Activated CD8-positive, alpha-beta T cell treated with anti-CD3 and anti-CD28 coated beads for 36 hours (primary cell): ENCODE measurements around the gene SPSB3. TPM values are rescaled to one million over a fixed set of nuclear protein-coding genes. Genes with fewer than 3 reads are reported as not detected.

Experiments used
- ATAC-seq: fragments of 200-7000 bp; cut with Tn5 transposase; one replicate; pipeline ENCODE4 v1.10.0; 2021; ENCODE audit warnings: mild to moderate bottlenecking, moderate library complexity
- CTCF ChIA-PET: fragments of 350-600 bp; sonication (Branson Sonifier 250); formaldehyde crosslinking; loops from one replicate; lab custom pipeline; 2021; ENCODE audit warnings: antibody characterized with exemption; lab: Charles Lee
- POLR2A ChIA-PET: fragments of 350-600 bp; sonication (Branson Sonifier 250); formaldehyde crosslinking; loops from one replicate; lab custom pipeline; 2021; ENCODE audit warnings: antibody characterized with exemption; lab: Charles Lee
- DNase-seq: peaks from one replicate; pipeline ENCODE4 v3.0.0-alpha.2; 2020
- H3K27ac Mint-ChIP-seq: one replicate; pipeline ENCODE4 v1.8.0; 2021; ENCODE audit warnings: mild to moderate bottlenecking, mixed read lengths
- H3K27me3 Mint-ChIP-seq: one replicate; pipeline ENCODE4 v1.8.0; 2021; ENCODE audit warnings: mixed read lengths
- H3K36me3 Mint-ChIP-seq: one replicate; pipeline ENCODE4 v1.8.0; 2021; ENCODE audit warnings: low read depth, mixed read lengths
- H3K4me1 Mint-ChIP-seq: one replicate; pipeline ENCODE4 v1.8.0; 2021; ENCODE audit warnings: low read depth, mixed read lengths
- H3K4me3 Mint-ChIP-seq: one replicate; pipeline ENCODE4 v1.8.0; 2021; ENCODE audit warnings: mild to moderate bottlenecking, moderate library complexity, mixed read lengths
- H3K9me3 Mint-ChIP-seq: one replicate; pipeline ENCODE4 v1.8.0; 2021; ENCODE audit warnings: mixed read lengths
- intact Hi-C: fragments of 100-400 bp; cut with micrococcal nuclease; formaldehyde crosslinking; loops from one replicate; pipeline ENCODE4 v1.10.0; 2022
- total RNA-seq, 2 experiments: library from RNA; stranded (reverse); gene quantifications; one replicate each; pipeline ENCODE4 v1.2.3, GENCODE V29; 2021
- TF ChIP-seq, protein P1 (sequence below): fragments of 200-600 bp; IDR thresholded peaks from one replicate; pipeline ENCODE4 v1.8.0; 2022; ENCODE audit warnings: antibody characterized with exemption, mild to moderate bottlenecking

Gene SPSB3
- total RNA-seq, 2 experiments from 2014 or later = 14.4 to 15.2 TPM

DNA sequence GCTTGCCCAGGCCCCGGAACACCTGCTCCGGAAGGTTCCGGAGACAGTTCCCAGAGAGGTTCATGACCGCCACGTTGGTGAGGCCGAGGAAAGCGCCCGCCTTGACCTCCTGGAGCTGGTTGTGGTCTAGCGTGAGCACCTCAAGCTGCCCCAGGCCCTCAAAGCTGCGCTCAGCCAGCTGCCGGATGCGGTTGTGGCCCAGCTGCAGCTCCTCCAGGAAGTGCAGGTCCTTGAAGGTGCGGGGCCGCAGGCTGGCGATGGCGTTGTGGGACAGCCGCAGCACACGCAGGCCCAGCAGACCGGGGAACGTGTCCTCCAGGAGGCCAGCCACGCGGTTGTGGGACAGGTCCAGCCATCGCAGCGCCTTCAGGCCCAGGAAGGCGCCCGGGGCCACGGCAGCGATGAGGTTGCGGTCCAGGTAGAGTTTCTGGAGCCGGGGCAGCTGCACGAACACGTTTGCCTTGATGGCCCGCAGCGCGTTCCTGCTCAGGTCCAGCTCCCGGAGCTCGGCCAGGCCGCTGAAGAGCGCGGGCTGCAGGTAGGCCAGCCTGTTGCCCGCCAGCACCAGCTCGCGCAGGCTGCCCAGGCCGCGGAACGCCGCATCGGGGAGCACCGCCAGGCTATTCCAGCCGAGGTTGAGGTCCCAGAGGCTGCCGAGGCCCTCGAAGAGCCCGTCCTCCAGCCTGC is 9.0 kb upstream of the SPSB3 start:
- Mint-ChIP-seq H3K4me1 (no peaks in the 10 kb centered on the region), H3K36me3 (peaks cover 5% of the 10 kb centered on the region), H3K4me3 (no peak overlapping the region), H3K9me3 (no peaks in the 10 kb centered on the region), H3K27ac (no peak overlapping the region), H3K27me3 (no peaks in the 10 kb centered on the region)
- no peak for ATAC-seq
- ChIA-PET POLR2A (interaction anchor here (0.9 to 1.5 kb wide), 2 partner anchors 18 to 20 kb away, joined by 3 to 4 read pairs; no protein-coding TSS in a partner anchor), CTCF (no interaction called here)
- intact Hi-C loops = no loop called here
- TF ChIP-seq, protein P1, sequence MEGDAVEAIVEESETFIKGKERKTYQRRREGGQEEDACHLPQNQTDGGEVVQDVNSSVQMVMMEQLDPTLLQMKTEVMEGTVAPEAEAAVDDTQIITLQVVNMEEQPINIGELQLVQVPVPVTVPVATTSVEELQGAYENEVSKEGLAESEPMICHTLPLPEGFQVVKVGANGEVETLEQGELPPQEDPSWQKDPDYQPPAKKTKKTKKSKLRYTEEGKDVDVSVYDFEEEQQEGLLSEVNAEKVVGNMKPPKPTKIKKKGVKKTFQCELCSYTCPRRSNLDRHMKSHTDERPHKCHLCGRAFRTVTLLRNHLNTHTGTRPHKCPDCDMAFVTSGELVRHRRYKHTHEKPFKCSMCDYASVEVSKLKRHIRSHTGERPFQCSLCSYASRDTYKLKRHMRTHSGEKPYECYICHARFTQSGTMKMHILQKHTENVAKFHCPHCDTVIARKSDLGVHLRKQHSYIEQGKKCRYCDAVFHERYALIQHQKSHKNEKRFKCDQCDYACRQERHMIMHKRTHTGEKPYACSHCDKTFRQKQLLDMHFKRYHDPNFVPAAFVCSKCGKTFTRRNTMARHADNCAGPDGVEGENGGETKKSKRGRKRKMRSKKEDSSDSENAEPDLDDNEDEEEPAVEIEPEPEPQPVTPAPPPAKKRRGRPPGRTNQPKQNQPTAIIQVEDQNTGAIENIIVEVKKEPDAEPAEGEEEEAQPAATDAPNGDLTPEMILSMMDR = no peak
- no peak for DNase-seq

DNA sequence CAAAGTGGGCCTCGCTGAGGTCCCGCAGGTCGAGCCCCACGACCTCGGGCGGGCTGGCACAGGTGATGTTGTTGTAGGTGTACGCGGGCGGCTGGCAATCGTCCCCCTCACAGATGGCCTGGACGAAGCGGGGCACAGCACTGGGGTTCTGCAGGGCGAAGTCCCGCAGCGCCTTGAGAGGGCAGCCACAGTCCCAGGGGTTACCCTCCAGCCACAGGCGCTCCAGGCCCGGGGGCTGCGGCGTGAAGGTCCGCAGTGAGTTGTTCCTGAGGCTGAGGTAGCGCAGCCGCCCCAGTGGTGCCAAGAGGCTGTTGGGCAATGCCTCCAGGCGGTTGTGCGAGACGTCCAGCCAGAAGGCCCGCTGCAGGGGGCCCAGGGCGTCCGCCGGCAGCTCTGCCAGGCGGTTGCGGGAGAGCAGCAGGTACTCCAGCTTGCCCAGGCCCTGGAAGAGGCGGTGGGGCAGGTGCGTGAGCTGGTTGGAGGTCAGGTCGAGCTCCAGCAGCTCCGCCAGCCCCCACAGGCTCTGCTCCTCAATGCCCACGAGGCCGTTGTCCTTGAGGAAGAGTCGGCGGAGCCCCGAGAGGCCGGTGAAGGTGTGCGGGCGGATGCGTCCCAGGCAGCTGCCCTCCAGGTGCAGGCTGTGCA is 8.4 kb upstream of the SPSB3 start:
- H3K27me3 Mint-ChIP-seq = no peaks in the 10 kb centered on the region
- ATAC-seq (no peak), DNase-seq (no peak)
- intact Hi-C loops = no loop called here
- no peaks in the 10 kb centered on the region for H3K9me3 Mint-ChIP-seq
- no peak overlapping the region for H3K27ac Mint-ChIP-seq
- peaks cover 5% of the 10 kb centered on the region for H3K36me3 Mint-ChIP-seq
- H3K4me1 Mint-ChIP-seq = peaks cover under 1% of the 10 kb centered on the region
- ChIA-PET POLR2A (interaction anchor here (0.9 to 1.5 kb wide), 2 partner anchors 17 to 20 kb away, joined by 3 to 4 read pairs; no protein-coding TSS in a partner anchor), CTCF (no interaction called here)
- H3K4me3 Mint-ChIP-seq = no peak overlapping the region
- TF ChIP-seq, protein P1 = no peak

DNA sequence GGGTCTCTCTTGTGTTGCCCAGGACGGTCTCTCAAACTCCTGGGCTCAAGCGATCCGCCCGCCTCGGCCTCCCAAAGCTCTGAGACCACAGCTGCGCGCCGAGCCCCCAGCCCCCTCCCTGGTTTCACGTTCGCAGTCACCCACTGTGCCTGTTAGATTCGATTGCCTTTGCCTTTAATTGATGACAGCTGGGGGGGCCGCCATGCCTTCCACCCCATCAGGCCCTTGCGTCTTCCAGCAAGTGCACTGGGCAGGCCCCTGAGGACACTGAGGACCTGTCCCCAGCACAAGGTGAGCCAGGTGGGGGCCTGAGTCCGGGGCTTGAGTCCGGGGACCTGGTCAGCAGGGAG is 7.9 kb upstream of the SPSB3 start:
- H3K27ac Mint-ChIP-seq = no peak overlapping the region
- peaks cover 5% of the 10 kb centered on the region for H3K36me3 Mint-ChIP-seq
- CTCF ChIA-PET = no interaction called here
- H3K27me3 Mint-ChIP-seq = no peaks in the 10 kb centered on the region
- DNase-seq (no peak), ATAC-seq (no peak)
- TF ChIP-seq, protein P1 = no peak
- no peak overlapping the region for H3K4me3 Mint-ChIP-seq
- POLR2A ChIA-PET = interaction anchor here (0.9 to 1.5 kb wide), 3 partner anchors 16 to 21 kb away, joined by 3 to 4 read pairs (median 3); no protein-coding TSS in a partner anchor
- intact Hi-C loops = no loop called here
- peaks cover 4% of the 10 kb centered on the region for H3K4me1 Mint-ChIP-seq
- no peaks in the 10 kb centered on the region for H3K9me3 Mint-ChIP-seq

DNA sequence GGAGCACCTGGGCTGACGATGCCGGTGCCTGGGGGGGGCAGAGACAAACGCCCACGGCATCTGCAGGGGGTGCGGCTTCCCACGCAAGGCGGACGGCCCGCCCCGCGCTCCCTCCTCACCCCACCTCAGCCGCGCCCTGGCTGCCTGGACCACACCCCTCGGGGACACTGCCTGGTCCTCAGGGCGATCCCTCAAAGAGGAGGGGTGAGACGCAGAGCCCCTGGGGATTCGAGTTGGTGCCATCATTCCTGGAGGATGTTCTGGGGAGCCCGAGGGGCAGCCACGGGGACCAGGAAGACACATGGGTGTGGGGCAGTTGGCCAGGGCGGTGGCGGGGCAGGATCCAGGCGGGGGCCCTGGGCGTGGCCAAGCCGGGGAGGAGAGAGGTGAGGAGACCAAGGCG is 7.3 kb upstream of the SPSB3 start:
- intact Hi-C loops = no loop called here
- peaks cover 7% of the 10 kb centered on the region for H3K4me1 Mint-ChIP-seq
- POLR2A ChIA-PET = interaction anchor here (1.0 to 1.5 kb wide), 2 partner anchors 16 to 17 kb away, joined by 3 to 4 read pairs; no protein-coding TSS in a partner anchor

More for the DNA sequence above, 7.3 kb upstream of the SPSB3 start:
- TF ChIP-seq, protein P1 = no peak
- Mint-ChIP-seq H3K36me3 (peaks cover 7% of the 10 kb centered on the region), H3K4me3 (no peak overlapping the region), H3K27me3 (no peaks in the 10 kb centered on the region), H3K9me3 (no peaks in the 10 kb centered on the region), H3K27ac (no peak overlapping the region)
- DNase-seq = no peak
- CTCF ChIA-PET = no interaction called here
- ATAC-seq = no peak
